Right lung (tissue), 5 donors: ENCODE data around the gene KIF12. TPM values are rescaled to one million over a fixed set of nuclear protein-coding genes. Genes with fewer than 3 reads are reported as not detected.
"Not testable (repeated sequence)": the region's sequence is repeated elsewhere in the genome, so short reads cannot be mapped to it uniquely, and the experiment has no call there.

ENCODE experiments used
- DNase-seq, 2 donors: peaks; one replicate each; pipeline ENCODE4 v3.0.0-alpha.2; 2013
- polyA plus RNA-seq, 5 donors: library from polyadenylated mRNA; unstranded; fragments of 120-200 nt; gene quantifications; one replicate each; pipeline versions ENCODE4 v1.2.1 to v1.2.3, GENCODE V29; 2013; ENCODE audit warnings: inconsistent platforms in 1 of 5, low replicate concordance in 1 of 5; ENCODE audit not compliant: insufficient read length in 5 of 5, insufficient read depth in 1 of 5

KIF12 gene
- polyA plus RNA-seq, 5 donors, result 30.2 to 51.1 (median 43.5) TPM

GRCh38 chr9:114085387-114085789 lies 13.7 kb downstream of the KIF12 start:
- no peak for DNase-seq

DNA sequence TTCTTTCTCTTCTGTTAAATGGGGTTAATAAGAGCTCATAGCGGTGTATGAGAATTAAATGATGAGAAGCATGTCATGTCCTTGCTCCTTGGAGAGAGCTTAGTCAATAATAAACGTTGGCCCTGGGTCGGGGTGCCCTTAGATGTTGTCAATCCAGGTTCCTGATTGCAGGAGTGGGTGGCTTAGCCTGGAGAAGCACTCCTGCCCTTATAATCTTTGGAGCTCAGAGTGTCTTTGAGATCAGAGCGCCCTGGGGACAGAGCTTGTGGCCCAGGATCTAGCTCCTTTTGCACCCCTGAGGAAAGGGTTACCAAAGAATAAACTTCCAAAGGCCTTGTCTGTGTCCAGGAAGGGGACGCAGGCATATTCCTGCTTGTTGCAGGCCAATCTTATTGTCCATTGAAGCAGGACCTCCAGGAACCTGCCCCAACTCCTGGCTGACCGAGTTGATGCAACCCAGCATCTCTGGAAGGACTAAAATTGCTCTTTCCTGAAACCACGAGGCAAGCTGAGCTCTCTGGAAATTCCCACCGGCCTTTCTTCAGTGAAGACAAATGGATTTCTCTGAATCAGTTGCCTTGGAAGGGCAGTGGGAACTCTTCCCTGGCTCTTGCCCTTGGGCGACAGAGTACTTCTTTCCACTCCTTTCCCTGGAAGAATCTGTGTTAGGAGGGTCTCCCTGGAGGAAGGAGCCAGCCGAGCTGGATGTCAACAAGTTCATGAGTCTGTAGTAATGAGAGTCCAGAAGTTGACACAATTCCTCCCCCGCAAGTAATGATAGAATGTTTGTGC lies 14.6 kb downstream of the KIF12 start:
- no peak for DNase-seq

DNA sequence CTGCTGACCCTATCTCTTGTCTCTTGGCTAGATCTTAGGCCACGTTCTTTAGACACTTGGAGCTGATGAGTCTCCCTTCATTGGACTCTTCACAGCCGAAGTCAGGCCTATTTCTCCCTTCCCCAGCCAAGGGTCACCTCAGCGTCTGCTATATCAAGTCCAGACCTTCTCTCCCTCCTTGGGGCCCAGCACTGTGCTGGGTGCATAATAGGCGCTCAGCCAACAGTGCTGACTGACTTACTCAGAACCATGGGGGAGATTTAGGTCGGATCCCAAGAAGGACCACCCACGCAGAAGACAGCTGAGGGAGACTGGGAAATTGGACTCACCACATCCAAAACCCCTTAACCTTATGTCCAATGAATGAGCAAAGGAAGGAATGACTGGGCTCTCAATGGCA lies 15.4 kb downstream of the KIF12 start:
- DNase-seq, result no peak

GRCh38 chr9:114082763-114083412 lies 16.2 kb downstream of the KIF12 start:
- not testable (repeated sequence) for DNase-seq

GRCh38 chr9:114082017-114082762 lies 16.9 kb downstream of the KIF12 start:
- DNase-seq, result peak; percentile 82 to 88

- DNase-seq, result no peak
These were observed 17.6 kb downstream of the KIF12 start for GRCh38 chr9:114081441-114082016.

DNA sequence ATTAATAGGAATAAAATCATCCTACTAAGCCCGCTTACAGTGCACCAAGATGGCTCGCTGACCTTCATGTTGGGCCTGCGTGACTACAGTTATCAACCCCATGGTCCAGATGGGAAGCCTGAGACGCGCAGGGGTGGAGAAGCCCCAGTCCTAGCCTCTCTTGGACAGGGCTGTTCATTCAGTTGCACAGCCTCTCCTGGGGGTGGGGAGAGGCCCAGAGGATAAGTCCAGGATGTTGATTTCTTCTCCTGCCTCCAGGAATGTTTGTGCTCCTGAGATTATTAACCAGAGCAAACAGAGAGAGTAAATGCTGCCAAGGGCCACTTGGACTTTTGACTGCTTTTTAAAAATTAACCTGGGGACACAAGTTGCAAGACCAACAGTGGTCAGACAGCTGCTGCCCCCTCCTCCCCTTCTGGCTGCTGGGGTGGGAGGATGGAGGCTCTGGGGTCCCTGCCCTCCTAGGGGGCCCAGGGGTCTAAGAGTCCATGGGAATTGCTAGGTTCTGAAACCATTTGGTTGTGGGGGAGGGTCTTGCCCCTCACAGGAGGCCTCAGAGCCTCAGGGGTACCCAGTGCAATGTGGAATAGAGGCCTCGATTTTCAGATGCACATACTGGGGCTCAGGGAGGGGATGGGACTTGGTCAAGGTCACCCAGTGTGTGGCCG lies 18.2 kb downstream of the KIF12 start:
- peak; percentile 62 to 64 for DNase-seq

DNA sequence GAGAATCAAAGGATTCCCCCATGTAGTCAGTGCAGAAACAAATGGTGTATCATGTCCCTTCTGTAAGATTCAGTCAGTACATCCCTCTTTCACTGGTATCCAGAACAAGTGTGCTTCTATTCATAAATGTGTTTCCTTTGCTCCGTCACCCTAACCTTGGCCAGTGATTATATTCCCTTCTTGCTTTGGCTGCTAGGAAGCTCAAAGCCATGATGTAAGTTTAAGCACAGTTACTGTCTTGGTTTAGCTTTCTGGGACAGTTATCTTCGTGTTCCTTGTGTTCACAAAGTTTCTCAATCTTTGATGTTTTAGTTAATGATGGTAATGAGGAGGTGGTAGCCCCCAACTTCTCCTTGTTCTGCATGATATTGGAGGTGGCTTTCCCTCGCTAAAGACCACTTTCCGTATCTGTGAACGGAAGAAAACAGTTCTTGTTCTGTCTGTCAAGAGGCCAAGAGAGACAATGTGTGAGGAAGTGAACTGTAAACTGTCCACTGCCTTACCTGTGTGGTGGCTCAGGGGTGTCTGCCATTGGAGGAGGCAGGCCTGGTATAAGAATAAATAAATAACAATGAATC lies 18.8 kb downstream of the KIF12 start:
- no peak for DNase-seq

DNA sequence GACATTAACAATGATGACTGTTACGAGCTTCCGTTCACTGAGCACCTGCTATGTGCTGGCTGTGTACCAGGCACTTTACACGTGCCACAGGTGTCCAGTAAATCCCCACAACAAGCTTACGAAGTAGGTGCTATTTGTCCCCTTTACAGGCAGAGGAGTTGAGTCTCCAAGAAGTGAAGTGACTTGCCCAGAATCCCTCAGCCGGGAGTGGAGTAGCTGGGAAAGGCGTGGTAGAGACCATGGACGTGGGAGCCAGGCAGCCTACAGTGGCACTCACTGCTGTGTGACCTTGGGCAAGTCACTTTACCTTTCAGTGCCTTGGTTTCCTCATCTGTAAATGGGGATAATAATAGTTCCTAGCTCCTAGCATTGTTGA lies 20.3 kb downstream of the KIF12 start:
- no peak for DNase-seq

DNA sequence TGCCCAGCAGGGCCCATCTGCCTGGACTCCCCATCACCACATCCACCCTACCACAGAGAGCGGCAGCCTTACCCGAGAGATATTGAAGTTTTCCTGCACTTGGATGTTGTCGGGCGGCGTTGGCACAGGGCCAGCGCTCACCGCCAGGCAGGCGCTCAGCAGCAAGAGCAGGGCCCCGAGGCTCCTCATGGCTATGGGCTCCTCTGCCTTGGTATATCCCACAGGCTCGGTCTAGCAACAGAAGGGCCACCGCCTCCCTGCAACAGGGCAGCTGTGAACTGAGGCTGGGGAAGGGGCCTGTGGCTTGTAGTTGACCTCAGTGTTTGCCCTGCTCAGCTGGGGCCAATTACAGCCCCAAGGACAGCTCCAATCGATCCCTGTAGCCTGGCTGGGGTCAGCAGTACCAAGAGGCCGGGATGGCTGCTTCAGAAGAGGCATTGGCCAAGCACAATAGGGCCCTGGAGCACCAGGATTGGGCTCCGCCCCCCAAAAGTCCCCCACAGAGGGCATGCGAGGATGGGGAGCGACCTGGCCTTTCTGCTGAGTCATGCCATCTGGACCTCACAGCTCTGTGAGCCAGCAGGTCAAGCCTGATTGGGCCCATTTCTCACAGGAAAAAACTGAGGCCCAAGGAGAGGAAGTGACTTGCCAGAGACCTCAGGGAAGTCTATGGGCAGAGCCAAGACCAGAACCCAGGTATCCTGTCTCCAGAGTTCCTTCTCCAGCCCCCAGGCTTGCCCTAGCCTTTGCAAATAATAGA lies 20.9 kb downstream of the KIF12 start, which contains the start of gene AMBP:
Gene AMBP (minus strand): TSS at position 280 of the 760 bp plus-strand sequence. CDS start 91 bp downstream, at position 189.
- DNase-seq, result peak in 1 of 2 donors; percentile 45

DNA sequence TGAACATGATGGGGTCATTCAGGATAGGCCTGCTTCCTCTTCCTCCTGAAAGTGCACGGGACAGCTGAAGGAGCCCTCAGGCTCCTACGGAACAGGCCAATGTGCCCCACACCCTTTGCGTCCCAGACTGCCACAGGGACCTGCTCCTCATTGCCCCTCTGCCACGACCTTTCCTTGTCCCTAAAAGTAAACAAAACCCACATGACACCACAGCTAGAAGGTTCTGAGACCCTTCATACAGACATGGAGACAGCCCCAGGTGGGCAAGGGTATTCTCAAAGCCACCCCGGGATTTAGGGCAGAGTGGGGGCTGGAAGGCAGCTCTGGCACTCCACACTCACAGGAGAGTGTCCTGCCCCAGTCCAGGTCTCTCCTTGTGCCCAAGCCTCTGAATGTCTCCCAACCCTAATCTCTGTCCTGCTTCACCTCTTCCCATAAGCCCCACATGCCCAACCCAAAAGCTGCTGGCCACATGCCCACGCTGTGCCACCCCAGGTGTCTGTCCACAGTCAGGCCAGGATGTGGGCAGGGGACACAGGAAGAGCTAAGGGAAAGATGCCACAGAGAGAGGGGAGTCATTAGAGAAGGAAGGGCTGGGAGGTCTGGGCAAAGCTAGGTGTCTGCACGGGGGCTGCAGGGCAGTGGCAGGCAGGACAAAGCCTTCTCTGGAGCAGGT lies 21.8 kb downstream of the KIF12 start:
- DNase-seq, result no peak

DNA sequence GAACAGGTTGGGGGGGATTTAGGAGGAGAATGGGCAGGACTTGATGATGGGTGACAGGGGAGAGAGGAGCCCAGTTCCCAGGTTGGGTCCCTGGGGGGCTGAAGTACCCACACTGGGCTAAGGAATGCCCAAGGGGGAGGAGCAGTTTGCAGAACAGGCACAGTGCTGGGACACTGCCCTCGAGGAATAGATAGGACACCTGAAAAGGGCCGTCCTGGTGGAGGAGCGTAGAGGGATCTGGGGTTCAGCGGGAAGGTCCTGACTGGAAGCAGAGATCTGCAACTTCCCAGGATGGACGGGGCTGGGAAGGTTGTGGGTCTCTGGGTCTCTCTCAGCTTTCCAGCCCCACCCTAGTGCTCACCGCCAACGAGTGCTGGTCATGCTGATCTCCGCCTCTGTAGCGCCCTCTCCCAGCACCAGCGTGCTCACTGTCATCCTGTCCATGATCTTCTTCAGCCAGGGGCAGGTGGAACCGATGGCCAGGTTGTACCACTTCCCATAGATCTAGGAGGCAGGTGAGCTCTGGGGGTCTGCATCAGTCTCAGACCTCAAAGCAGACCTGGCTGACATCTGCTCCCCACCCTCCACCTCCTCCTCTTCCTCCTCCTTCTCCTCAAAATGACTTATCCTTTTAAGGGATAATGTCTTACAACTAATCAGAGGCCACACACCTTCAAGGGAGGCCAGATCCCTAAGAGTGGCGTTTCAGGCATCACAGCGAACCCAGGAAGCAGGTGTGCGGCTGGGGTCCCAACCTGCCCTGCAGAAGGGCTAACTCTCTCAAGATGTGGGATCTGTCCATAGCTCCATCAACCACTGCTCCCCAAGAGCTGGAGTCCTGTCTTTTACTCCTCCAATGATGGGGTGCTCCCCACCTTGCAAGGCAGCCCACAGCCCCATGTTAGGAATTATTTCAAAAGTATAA lies 22.6 kb downstream of the KIF12 start:
- DNase-seq, result no peak

- DNase-seq, result no peak
These were observed 23.5 kb downstream of the KIF12 start for GRCh38 chr9:114075602-114076001.

DNA sequence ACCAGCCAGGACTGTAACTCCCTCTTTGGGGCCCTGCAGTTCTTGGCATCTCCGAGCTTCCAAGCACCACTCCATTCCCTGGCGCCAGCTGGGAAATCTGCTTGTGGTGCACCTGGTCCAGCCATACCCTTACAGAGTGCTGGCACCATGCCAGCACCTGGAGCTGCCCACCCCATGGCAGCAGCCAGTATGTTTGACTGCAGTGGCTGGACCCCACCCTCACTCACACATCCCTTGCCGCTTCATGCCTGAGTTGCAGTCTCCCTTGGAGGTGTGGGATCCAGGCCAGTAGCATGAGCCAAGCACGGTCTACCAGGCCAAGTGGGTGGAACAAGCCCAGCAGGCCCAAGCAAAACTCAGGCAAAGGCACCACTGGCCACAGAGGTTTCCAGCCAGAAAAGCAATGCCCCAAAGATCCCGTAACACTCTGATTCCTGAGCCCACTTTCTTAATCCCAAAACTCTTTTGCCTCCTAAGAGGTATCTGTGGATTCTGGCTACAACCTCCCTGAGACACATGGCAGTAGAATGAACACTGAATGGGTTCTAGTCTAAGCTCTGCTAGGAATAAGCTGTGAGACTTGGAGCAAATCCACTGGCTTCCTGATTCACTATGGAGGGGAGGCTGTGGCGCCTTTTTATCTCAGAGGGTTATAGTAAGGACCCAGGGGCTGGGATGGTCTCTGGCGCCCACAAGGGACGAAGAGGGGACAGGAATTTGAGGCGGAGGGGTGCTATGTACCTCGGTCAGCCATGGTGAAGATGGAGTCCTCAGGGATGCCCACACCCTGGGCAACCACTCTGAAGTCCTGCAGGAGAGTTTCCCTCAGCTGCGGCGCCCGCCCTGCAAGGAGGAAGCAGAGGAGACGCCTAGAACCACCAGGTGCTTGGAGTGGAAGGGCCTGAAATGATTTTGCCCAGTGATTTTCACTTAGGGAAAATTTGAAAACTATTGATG lies 26.6 kb downstream of the KIF12 start:
- DNase-seq, result peak; percentile 36 to 40

DNA sequence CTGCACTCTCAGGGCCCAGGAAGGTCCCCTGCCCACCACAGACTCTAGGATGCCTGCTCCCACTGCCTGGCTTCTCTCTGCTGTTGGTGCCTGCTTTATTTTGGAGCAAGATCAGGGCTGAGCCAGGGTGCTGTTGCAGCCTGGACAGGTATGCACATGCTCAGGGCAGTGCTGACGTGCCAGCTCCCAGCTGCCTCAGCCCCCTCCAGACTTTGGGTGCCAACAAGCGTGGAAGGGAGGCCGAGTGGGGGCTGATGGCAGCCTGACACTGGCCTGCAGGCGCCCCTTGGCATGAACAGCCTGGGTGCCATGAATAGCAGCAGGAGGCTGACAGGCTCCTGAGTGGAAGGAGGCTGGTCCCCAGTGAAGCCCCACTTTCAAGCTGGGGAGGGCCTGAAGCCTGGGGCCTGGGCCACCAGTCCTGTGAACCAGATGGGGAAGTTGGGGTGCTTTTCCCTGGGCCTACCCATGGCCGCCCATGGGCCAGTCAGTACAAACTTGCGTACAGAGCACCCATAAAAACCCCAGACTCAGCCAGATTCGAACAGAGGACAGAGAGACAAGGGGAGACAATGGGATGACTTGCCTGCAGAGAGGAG lies 27.8 kb downstream of the KIF12 start:
- no peak for DNase-seq

DNA sequence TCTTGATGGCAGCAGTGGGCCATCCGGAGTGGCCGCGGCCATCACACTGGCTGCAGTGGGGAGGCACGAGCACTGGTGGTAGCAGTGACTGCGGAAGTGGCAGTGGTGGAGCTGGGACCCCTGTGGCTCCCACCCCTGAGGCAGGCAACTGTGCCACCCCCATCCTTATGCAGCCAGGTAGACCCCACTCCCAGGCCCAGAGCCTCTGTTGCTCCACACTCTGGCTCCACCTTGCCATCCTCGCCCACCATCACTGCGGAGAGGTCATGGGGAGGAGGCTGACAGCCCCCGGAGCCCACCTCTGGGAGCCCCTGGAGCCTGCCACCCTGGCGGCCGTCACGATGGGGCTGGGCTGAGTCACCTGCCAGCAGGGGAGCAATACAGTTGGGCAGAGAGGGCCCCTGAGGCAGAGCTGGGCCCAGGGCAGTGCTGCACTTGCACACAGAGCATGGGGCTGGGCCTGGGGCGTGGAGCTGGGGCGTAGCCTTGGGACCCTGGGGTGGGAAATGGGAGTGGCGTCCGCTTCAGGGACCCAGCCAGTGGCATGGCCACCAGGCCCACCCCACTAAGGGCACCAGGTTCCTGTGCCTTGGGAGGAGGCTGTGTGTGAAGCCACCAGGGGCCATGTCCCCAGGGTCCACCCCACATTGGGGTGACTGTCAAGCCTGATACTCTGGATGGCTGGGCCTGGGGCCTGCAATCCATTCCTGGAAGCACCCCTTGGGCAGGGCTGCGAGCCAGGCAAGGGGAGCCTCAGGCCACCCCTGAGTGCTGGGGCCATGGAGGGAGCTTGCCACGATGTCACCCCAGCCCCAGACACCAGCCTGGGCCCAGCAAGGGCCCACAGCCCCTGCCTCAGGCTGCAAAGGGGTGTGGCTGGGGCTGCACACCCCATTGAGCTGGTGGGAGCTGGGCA lies 28.6 kb downstream of the KIF12 start:
- no peak for DNase-seq
